Stimulated activated CD8-positive, alpha-beta memory T cell treated with anti-CD3 and anti-CD28 coated beads, Interleukin-7, amount 100 ng/mL, for 48 hours (primary cell): Measurements from ENCODE around the gene NDUFAF3.

ENCODE experiments used
- DNase-seq, 2 donors: peaks; one replicate each; pipeline ENCODE4 v3.0.0-alpha.2; 2020; ENCODE audit warnings: low read depth in 1 of 2; ENCODE audit errors: extremely low read depth in 1 of 2

NDUFAF3 gene

GRCh38 chr3:49017229-49017970 lies 4.5 kb upstream of the NDUFAF3 start:
- DNase-seq: no peak

- DNase-seq: peak in 1 of 2 donors; percentile 45
Observed at GRCh38 chr3:49017971-49018706, 3.8 kb upstream of the NDUFAF3 start, which contains the start of gene DALRD3. DALRD3 (minus strand) TSS chr3:49018580; CDS start chr3:49018564, 16 bp downstream.

DNA sequence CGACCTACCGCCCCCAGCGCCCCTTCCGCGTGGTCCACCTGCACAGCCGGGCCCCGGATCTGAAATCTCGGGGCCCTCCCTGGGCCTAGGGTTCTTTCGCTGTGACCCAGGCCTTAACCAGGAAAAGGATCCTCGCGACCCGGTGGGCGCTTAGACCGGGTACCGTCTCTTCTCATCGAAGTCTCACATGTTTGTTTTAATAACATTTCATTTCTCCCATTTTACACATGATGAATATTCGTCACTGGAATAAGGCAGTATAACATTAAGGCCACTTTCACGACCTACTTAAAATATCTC lies 3.3 kb upstream of the NDUFAF3 start:
- DNase-seq: no peak

GRCh38 chr3:49019941-49020329 lies 2.0 kb upstream of the NDUFAF3 start:
- DNase-seq: no peak

- no peak for DNase-seq
Observed at GRCh38 chr3:49020330-49021212, 1.4 kb upstream of the NDUFAF3 start.

GRCh38 chr3:49021213-49021812 lies 608 bp upstream of the NDUFAF3 start:
- DNase-seq: peak; percentile 97 to 99

- no peak for DNase-seq
Observed at GRCh38 chr3:49022688-49023171, 809 bp downstream of the NDUFAF3 start.

DNA sequence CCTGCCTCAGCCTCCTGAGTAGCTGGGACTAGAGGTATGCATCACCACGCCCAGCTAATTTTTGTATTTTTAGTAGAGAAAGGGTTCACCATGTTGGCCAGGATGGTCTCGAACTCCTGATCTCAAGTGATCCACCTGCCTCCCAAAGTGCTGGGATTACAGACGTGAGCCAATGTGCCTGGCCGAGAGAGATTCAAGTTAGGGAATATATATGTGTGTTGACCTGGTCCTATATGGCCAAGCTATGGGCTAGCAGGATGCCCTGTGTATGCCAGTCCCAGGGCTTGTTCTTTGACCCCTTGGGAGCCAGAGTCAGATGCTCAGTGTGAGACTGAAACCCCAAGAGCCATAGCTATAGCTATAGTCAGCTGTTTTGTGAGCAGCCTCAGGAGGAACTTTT lies 1.9 kb downstream of the NDUFAF3 start:
- DNase-seq: no peak

- DNase-seq: no peak
Observed at GRCh38 chr3:49024449-49024848, 2.5 kb downstream of the NDUFAF3 start.

GRCh38 chr3:49025005-49025792 lies 3.3 kb downstream of the NDUFAF3 start:
- no peak for DNase-seq

- no peak for DNase-seq
Observed at GRCh38 chr3:49025793-49026520, 4.0 kb downstream of the NDUFAF3 start.

- DNase-seq: no peak
Observed at GRCh38 chr3:49026536-49026935, 4.6 kb downstream of the NDUFAF3 start.

- no peak for DNase-seq
Observed at GRCh38 chr3:49027634-49028033, 5.7 kb downstream of the NDUFAF3 start.

- DNase-seq: no peak
Observed at GRCh38 chr3:49028298-49028672, 6.4 kb downstream of the NDUFAF3 start.

- peak; percentile 83 to 86 for DNase-seq
Observed at GRCh38 chr3:49028673-49029562, 7.0 kb downstream of the NDUFAF3 start, which contains the start of gene IMPDH2. IMPDH2 (minus strand) TSS chr3:49029398; CDS start chr3:49029350, 48 bp downstream.

- no peak for DNase-seq
Observed at GRCh38 chr3:49029563-49029884, 7.6 kb downstream of the NDUFAF3 start.

DNA sequence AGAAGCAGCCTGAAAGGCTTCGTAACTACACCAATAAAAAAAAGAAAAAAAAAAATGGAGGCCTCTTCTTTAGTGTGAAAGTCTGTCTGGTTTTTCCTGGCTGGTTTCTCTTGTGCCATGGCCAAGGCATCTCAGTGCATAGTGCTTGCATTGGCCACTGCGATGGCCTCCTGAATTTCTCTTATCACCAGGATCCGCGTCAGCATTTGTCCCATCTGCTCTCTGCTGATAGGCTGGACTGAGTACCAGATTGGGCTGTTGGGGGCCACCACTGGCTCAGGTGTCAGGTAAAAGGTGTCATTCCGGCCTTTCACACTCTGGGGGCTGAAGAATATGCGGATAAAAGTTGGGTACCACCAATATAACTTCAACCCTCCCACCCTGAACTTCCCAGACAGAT lies 8.4 kb downstream of the NDUFAF3 start:
- no peak for DNase-seq

DNA sequence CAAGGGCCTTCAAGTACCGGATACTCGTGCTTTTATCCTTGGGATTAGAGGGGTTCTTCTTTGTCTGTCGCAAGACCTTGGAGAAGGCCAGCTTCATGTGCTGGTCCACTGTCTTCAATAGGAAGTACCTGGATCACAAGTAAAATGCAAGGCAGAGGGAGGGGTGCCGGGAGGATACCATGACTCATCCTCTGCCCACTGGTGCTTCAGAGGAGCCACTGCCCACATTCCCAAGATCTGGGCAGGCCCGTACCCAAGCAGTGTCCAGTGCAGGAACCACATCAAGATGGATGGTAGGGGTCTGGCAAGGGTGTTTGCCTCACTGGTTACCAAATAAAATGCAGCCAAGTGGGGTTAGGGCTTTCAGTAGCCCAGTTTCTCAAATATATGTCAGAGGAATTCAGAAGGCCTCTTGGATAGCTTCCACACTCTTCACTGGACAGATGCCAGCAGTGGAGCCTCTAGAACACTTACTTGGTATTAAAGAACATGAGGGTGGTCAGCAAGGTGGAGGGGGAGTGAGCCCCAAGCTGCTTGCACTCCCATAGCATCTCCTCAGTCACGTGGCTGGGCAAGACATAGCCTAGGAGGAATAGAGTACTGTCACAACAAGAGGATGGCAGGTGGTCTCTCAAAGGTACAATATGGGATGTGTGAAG lies 10.9 kb downstream of the NDUFAF3 start:
- no peak for DNase-seq
